CD8-positive, alpha-beta memory T cell (primary cell): ENCODE measurements around the gene CCL4. TPM values are rescaled to one million over a fixed set of nuclear protein-coding genes. Genes with fewer than 3 reads are reported as not detected.
A peak's percentile ranks its signal among the peaks of the same experiment; 100 is the strongest.

Experiments used
- CTCF ChIA-PET: fragments of 350-600 bp; sonication (Branson Sonifier 250); formaldehyde crosslinking; loops from one replicate; lab custom pipeline; 2021; ENCODE audit warnings: antibody characterized with exemption; lab: Charles Lee
- POLR2A ChIA-PET: fragments of 350-600 bp; sonication (Branson Sonifier 250); formaldehyde crosslinking; loops from one replicate; lab custom pipeline; 2021; ENCODE audit warnings: antibody characterized with exemption; lab: Charles Lee
- DNase-seq, 5 donors: peaks; one replicate each; pipeline versions ENCODE4 v3.0.0 to v3.0.0-alpha.2; 2020 to 2022; ENCODE audit warnings: mixed read lengths in 1 of 5
- H3K27ac ChIP-seq: one replicate; pipeline ENCODE4 v1.7.0; 2013; ENCODE audit warnings: low read depth, mild to moderate bottlenecking, low read length, moderate library complexity
- H3K27me3 ChIP-seq: 2 replicates; pipeline ENCODE4 v1.7.0; 2013; ENCODE audit warnings: low read length, mild to moderate bottlenecking; ENCODE audit not compliant: insufficient read depth, poor library complexity, severe bottlenecking
- H3K36me3 ChIP-seq: 2 replicates; pipeline ENCODE4 v1.7.0; 2013; ENCODE audit warnings: mild to moderate bottlenecking, low read length, moderate library complexity; ENCODE audit not compliant: insufficient read depth
- H3K4me1 ChIP-seq: 2 replicates; pipeline ENCODE4 v1.7.0; 2013; ENCODE audit warnings: mild to moderate bottlenecking, low read length, moderate library complexity; ENCODE audit not compliant: insufficient read depth
- H3K4me3 ChIP-seq: 2 replicates; pipeline ENCODE4 v1.7.0; 2013; ENCODE audit warnings: mild to moderate bottlenecking, low read length
- H3K9me3 ChIP-seq: 2 replicates; pipeline ENCODE4 v1.7.0; 2013; ENCODE audit warnings: mild to moderate bottlenecking, low read length
- H3K27ac Mint-ChIP-seq, 8 donors: one replicate each; pipeline ENCODE4 v1.8.0; 2020 to 2021; ENCODE audit warnings: mixed read lengths in 8 of 8, mild to moderate bottlenecking in 6 of 8, inconsistent platforms in 3 of 8, moderate library complexity in 3 of 8
- H3K27me3 Mint-ChIP-seq, 2 donors: one replicate each; pipeline ENCODE4 v1.8.0; 2020 to 2021; ENCODE audit warnings: mixed read lengths in 2 of 2, mild to moderate bottlenecking in 1 of 2, moderate library complexity in 1 of 2
- H3K36me3 Mint-ChIP-seq, 3 donors: one replicate each; pipeline ENCODE4 v1.8.0; 2020 to 2021; ENCODE audit warnings: mixed read lengths in 3 of 3, inconsistent platforms in 1 of 3, mild to moderate bottlenecking in 1 of 3
- H3K4me1 Mint-ChIP-seq, 3 donors: one replicate each; pipeline ENCODE4 v1.8.0; 2020 to 2021; ENCODE audit warnings: mixed read lengths in 3 of 3, inconsistent platforms in 1 of 3, mild to moderate bottlenecking in 1 of 3
- H3K4me3 Mint-ChIP-seq, 7 donors: one replicate each; pipeline ENCODE4 v1.8.0; 2020 to 2021; ENCODE audit warnings: mixed read lengths in 7 of 7, mild to moderate bottlenecking in 6 of 7, moderate library complexity in 4 of 7, inconsistent platforms in 2 of 7
- H3K9me3 Mint-ChIP-seq, 5 donors: one replicate each; pipeline ENCODE4 v1.8.0; 2020 to 2022; ENCODE audit warnings: mixed read lengths in 5 of 5, mild to moderate bottlenecking in 3 of 5, moderate library complexity in 2 of 5, inconsistent platforms in 1 of 5
- polyA plus RNA-seq: library from polyadenylated mRNA; unstranded; fragments of 300-500 nt; fragmentation: Illumina TruSeq; gene quantifications from one replicate; pipeline ENCODE4 v1.2.3, GENCODE V29; 2021
- total RNA-seq, 2 experiments: library from RNA; stranded (reverse); gene quantifications; one replicate each; pipeline ENCODE4 v1.2.3, GENCODE V29; 2021

The CCL4 gene
- total and polyA plus RNA-seq, 3 experiments from 2014 or later = 161 to 1,794 (median 1,703) TPM

GRCh38 chr17:36129616-36130015 is 26.0 kb downstream of the CCL4 start:
- H3K4me3 ChIP-seq = no peak overlapping the region
- no peaks in the 10 kb centered on the region for H3K36me3 ChIP-seq
- H3K4me1 ChIP-seq = peaks cover 15% of the 10 kb centered on the region
- H3K27me3 ChIP-seq = no peaks in the 10 kb centered on the region
- peaks cover 0 to 19% (median 14%) of the 10 kb centered on the region in 5 donors for H3K9me3 Mint-ChIP-seq
- POLR2A ChIA-PET = no interaction called here
- no peak overlapping the region for H3K4me3 Mint-ChIP-seq
- no peak for DNase-seq
- CTCF ChIA-PET = no interaction called here
- H3K27me3 Mint-ChIP-seq = peaks cover 0 to 1% of the 10 kb centered on the region in 2 donors
- peaks cover 8% of the 10 kb centered on the region for H3K9me3 ChIP-seq
- no peak overlapping the region for H3K27ac Mint-ChIP-seq
- peaks cover 18 to 38% (median 31%) of the 10 kb centered on the region in 3 donors for H3K4me1 Mint-ChIP-seq
- H3K27ac ChIP-seq = no peak overlapping the region
- H3K36me3 Mint-ChIP-seq = peaks cover 1 to 16% (median 1%) of the 10 kb centered on the region in 3 donors

GRCh38 chr17:36130346-36130745 is 26.7 kb downstream of the CCL4 start:
- Histone ChIP-seq H3K36me3 (no peaks in the 10 kb centered on the region), H3K4me1 (peaks cover 15% of the 10 kb centered on the region), H3K27ac (no peak overlapping the region), H3K27me3 (no peaks in the 10 kb centered on the region), H3K9me3 (peaks cover 5% of the 10 kb centered on the region), H3K4me3 (no peak overlapping the region)
- ChIA-PET POLR2A (no interaction called here), CTCF (interaction anchor here (1.1 kb wide), 1 partner anchor 12 kb away, joined by 3 read pairs; no protein-coding TSS in a partner anchor)
- H3K27ac Mint-ChIP-seq = peak overlapping the region in 1 of 8 donors; percentile 2
- H3K9me3 Mint-ChIP-seq = peaks cover 0 to 16% (median 13%) of the 10 kb centered on the region in 5 donors
- no peak for DNase-seq
- H3K4me3 Mint-ChIP-seq = no peak overlapping the region
- H3K27me3 Mint-ChIP-seq = peaks cover 0 to 2% of the 10 kb centered on the region in 2 donors
- peaks cover 1 to 18% (median 3%) of the 10 kb centered on the region in 3 donors for H3K36me3 Mint-ChIP-seq
- peaks cover 18 to 38% (median 31%) of the 10 kb centered on the region in 3 donors for H3K4me1 Mint-ChIP-seq

GRCh38 chr17:36131421-36131820 is 27.8 kb downstream of the CCL4 start:
- Histone ChIP-seq H3K36me3 (no peaks in the 10 kb centered on the region), H3K9me3 (no peaks in the 10 kb centered on the region), H3K27ac (no peak overlapping the region), H3K4me3 (no peak overlapping the region), H3K27me3 (no peaks in the 10 kb centered on the region), H3K4me1 (peaks cover 14% of the 10 kb centered on the region)
- ChIA-PET POLR2A (no interaction called here), CTCF (interaction anchor here (1.0 to 3.6 kb wide), 2 partner anchors 17 to 59 kb away, joined by 3 to 12 read pairs; no protein-coding TSS in a partner anchor)
- Mint-ChIP-seq H3K36me3 (peaks cover 3 to 8% (median 4%) of the 10 kb centered on the region in 3 donors), H3K9me3 (peaks cover 0 to 7% (median 3%) of the 10 kb centered on the region in 5 donors), H3K27ac (peak overlapping the region in 2 of 8 donors; percentile 39 to 61), H3K4me3 (no peak overlapping the region), H3K27me3 (peaks cover 0 to 7% of the 10 kb centered on the region in 2 donors), H3K4me1 (peaks cover 17 to 32% (median 29%) of the 10 kb centered on the region in 3 donors)
- no peak for DNase-seq

GRCh38 chr17:36131931-36132330 is 28.3 kb downstream of the CCL4 start:
- peaks cover 0 to 7% of the 10 kb centered on the region in 2 donors for H3K27me3 Mint-ChIP-seq
- H3K4me3 Mint-ChIP-seq = no peak overlapping the region
- Histone ChIP-seq H3K9me3 (no peaks in the 10 kb centered on the region), H3K27me3 (no peaks in the 10 kb centered on the region), H3K4me1 (peaks cover 9% of the 10 kb centered on the region), H3K4me3 (no peak overlapping the region), H3K36me3 (no peaks in the 10 kb centered on the region), H3K27ac (no peak overlapping the region)
- H3K9me3 Mint-ChIP-seq = peaks cover 0 to 3% (median 0%) of the 10 kb centered on the region in 5 donors
- no peak for DNase-seq
- CTCF ChIA-PET = interaction anchor here (1.0 to 3.6 kb wide), 3 partner anchors 17 to 156 kb away, joined by 3 to 12 read pairs (median 3); no protein-coding TSS in a partner anchor
- H3K36me3 Mint-ChIP-seq = peaks cover 1 to 4% (median 4%) of the 10 kb centered on the region in 3 donors
- peaks cover 13 to 27% (median 24%) of the 10 kb centered on the region in 3 donors for H3K4me1 Mint-ChIP-seq
- POLR2A ChIA-PET = no interaction called here
- H3K27ac Mint-ChIP-seq = no peak overlapping the region

- Mint-ChIP-seq H3K4me1 (peaks cover 8 to 22% (median 22%) of the 10 kb centered on the region in 3 donors), H3K9me3 (no peaks in the 10 kb centered on the region), H3K4me3 (no peak overlapping the region), H3K36me3 (peaks cover 1 to 4% (median 3%) of the 10 kb centered on the region in 3 donors), H3K27me3 (peaks cover 0 to 7% of the 10 kb centered on the region in 2 donors), H3K27ac (no peak overlapping the region)
- no peak overlapping the region for H3K4me3 ChIP-seq
- peaks cover 6% of the 10 kb centered on the region for H3K4me1 ChIP-seq
- ChIA-PET POLR2A (no interaction called here), CTCF (interaction anchor here (1.0 to 3.6 kb wide), 4 partner anchors 16 to 156 kb away, joined by 3 to 12 read pairs (median 3); no protein-coding TSS in a partner anchor)
- H3K9me3 ChIP-seq = no peaks in the 10 kb centered on the region
- no peak overlapping the region for H3K27ac ChIP-seq
- H3K36me3 ChIP-seq = no peaks in the 10 kb centered on the region
- H3K27me3 ChIP-seq = no peaks in the 10 kb centered on the region
- DNase-seq = no peak
Observed at GRCh38 chr17:36132421-36132831, 28.8 kb downstream of the CCL4 start.

- H3K27ac ChIP-seq = no peak overlapping the region
- no peak overlapping the region for H3K4me3 Mint-ChIP-seq
- ChIA-PET CTCF (interaction anchor here (1.1 to 3.6 kb wide), 2 partner anchors 15 to 47 kb away, joined by 3 to 12 read pairs; no protein-coding TSS in a partner anchor), POLR2A (no interaction called here)
- no peak for DNase-seq
- no peaks in the 10 kb centered on the region for H3K27me3 ChIP-seq
- peaks cover 3 to 14% (median 12%) of the 10 kb centered on the region in 3 donors for H3K4me1 Mint-ChIP-seq
- H3K27me3 Mint-ChIP-seq = peaks cover 0 to 10% of the 10 kb centered on the region in 2 donors
- peaks cover 1 to 3% (median 3%) of the 10 kb centered on the region in 3 donors for H3K36me3 Mint-ChIP-seq
- H3K9me3 Mint-ChIP-seq = peaks cover 0 to 4% (median 0%) of the 10 kb centered on the region in 5 donors
- H3K9me3 ChIP-seq = no peaks in the 10 kb centered on the region
- no peaks in the 10 kb centered on the region for H3K4me1 ChIP-seq
- no peaks in the 10 kb centered on the region for H3K36me3 ChIP-seq
- peak overlapping the region in 1 of 8 donors; percentile 25 for H3K27ac Mint-ChIP-seq
- H3K4me3 ChIP-seq = no peak overlapping the region
Observed at GRCh38 chr17:36133602-36134236, 30.1 kb downstream of the CCL4 start.

- Histone ChIP-seq H3K4me1 (no peaks in the 10 kb centered on the region), H3K27me3 (no peaks in the 10 kb centered on the region), H3K27ac (no peak overlapping the region), H3K4me3 (no peak overlapping the region), H3K36me3 (no peaks in the 10 kb centered on the region), H3K9me3 (no peaks in the 10 kb centered on the region)
- Mint-ChIP-seq H3K27ac (peak overlapping the region in 1 of 8 donors; percentile 15), H3K9me3 (peaks cover 0 to 4% (median 0%) of the 10 kb centered on the region in 5 donors), H3K4me3 (no peak overlapping the region), H3K27me3 (peaks cover 0 to 10% of the 10 kb centered on the region in 2 donors), H3K4me1 (peaks cover 0 to 7% (median 3%) of the 10 kb centered on the region in 3 donors), H3K36me3 (peaks cover 1 to 3% (median 3%) of the 10 kb centered on the region in 3 donors)
- CTCF ChIA-PET = interaction anchor here (1.0 kb wide), 2 partner anchors 14 to 159 kb away, joined by 3 read pairs; no protein-coding TSS in a partner anchor
- POLR2A ChIA-PET = no interaction called here
- no peak for DNase-seq
Observed at GRCh38 chr17:36135465-36135864, 31.8 kb downstream of the CCL4 start.

- ChIA-PET CTCF (interaction anchor here (1.0 kb wide), 2 partner anchors 13 to 160 kb away, joined by 3 read pairs; no protein-coding TSS in a partner anchor), POLR2A (no interaction called here)
- peak overlapping the region in 1 of 8 donors; percentile 8 for H3K27ac Mint-ChIP-seq
- Histone ChIP-seq H3K4me1 (no peaks in the 10 kb centered on the region), H3K27me3 (no peaks in the 10 kb centered on the region), H3K27ac (no peak overlapping the region), H3K4me3 (no peak overlapping the region), H3K9me3 (no peaks in the 10 kb centered on the region), H3K36me3 (no peaks in the 10 kb centered on the region)
- peaks cover 1 to 3% (median 3%) of the 10 kb centered on the region in 3 donors for H3K36me3 Mint-ChIP-seq
- no peak for DNase-seq
- peaks cover 0 to 4% (median 0%) of the 10 kb centered on the region in 5 donors for H3K9me3 Mint-ChIP-seq
- H3K4me3 Mint-ChIP-seq = no peak overlapping the region
- H3K27me3 Mint-ChIP-seq = peaks cover 0 to 10% of the 10 kb centered on the region in 2 donors
- H3K4me1 Mint-ChIP-seq = peaks cover 0 to 7% (median 3%) of the 10 kb centered on the region in 3 donors
Observed at GRCh38 chr17:36136036-36136435, 32.4 kb downstream of the CCL4 start.
